Naive thymus-derived CD8-positive, alpha-beta T cell (primary cell): Measurements from ENCODE around the gene C1orf105. TPM values are rescaled to one million over a fixed set of nuclear protein-coding genes. Genes with fewer than 3 reads are reported as not detected.

Experiments
- ATAC-seq, 2 donors: fragments of 150-1000 bp; cut with Tn5 transposase in 1 of 2; sonication (Bioruptor Pico), chemical (Tn5 transposase) in 1 of 2; 1 replicate in 1 of 2; 2 replicates in 1 of 2; pipeline ENCODE4 v1.10.0; 2021; ENCODE audit warnings: mild to moderate bottlenecking in 2 of 2, moderate library complexity in 2 of 2
- POLR2A ChIA-PET: fragments of 350-600 bp; sonication (Branson Sonifier 250); formaldehyde crosslinking; loops from one replicate; lab custom pipeline; 2021; ENCODE audit warnings: antibody characterized with exemption; lab: Charles Lee
- DNase-seq, 10 donors: peaks; one replicate each; pipeline versions ENCODE4 v3.0.0 to v3.0.0-alpha.2; 2020 to 2022
- H3K27ac Mint-ChIP-seq, 10 donors: one replicate each; pipeline ENCODE4 v1.8.0; 2020 to 2022; ENCODE audit warnings: mild to moderate bottlenecking in 10 of 10, mixed read lengths in 10 of 10, moderate library complexity in 4 of 10, inconsistent platforms in 1 of 10
- H3K27me3 Mint-ChIP-seq, 5 donors: one replicate each; pipeline ENCODE4 v1.8.0; 2021 to 2022; ENCODE audit warnings: mixed read lengths in 5 of 5
- H3K36me3 Mint-ChIP-seq, 3 donors: one replicate each; pipeline ENCODE4 v1.8.0; 2020 to 2022; ENCODE audit warnings: mixed read lengths in 3 of 3, mild to moderate bottlenecking in 2 of 3, inconsistent platforms in 1 of 3
- H3K4me1 Mint-ChIP-seq, 4 donors: one replicate each; pipeline ENCODE4 v1.8.0; 2021 to 2022; ENCODE audit warnings: mixed read lengths in 4 of 4
- H3K4me3 Mint-ChIP-seq, 10 donors: one replicate each; pipeline ENCODE4 v1.8.0; 2020 to 2022; ENCODE audit warnings: mild to moderate bottlenecking in 10 of 10, mixed read lengths in 10 of 10, moderate library complexity in 6 of 10, inconsistent platforms in 1 of 10
- H3K9me3 Mint-ChIP-seq, 9 donors: one replicate each; pipeline ENCODE4 v1.8.0; 2020 to 2022; ENCODE audit warnings: mixed read lengths in 9 of 9, mild to moderate bottlenecking in 3 of 9, inconsistent platforms in 1 of 9, moderate library complexity in 1 of 9
- polyA plus RNA-seq, 3 donors: library from polyadenylated mRNA; unstranded; fragments of 300-500 nt; fragmentation: Illumina TruSeq; gene quantifications; one replicate each; pipeline ENCODE4 v1.2.3, GENCODE V29; 2021
- total RNA-seq, 8 experiments: library from RNA in 2 of 8; stranded (reverse) in 2 of 8; gene quantifications; one replicate each; pipeline ENCODE4 v1.2.3 and lab custom pipeline; 2021 to 2026

Gene C1orf105
- total and polyA plus RNA-seq, 5 experiments from 2014 or later: 0.68 TPM; not detected in 4

- POLR2A ChIA-PET: no interaction called here
- no peaks in the 10 kb centered on the region for H3K36me3 Mint-ChIP-seq
- H3K4me3 Mint-ChIP-seq: no peak overlapping the region
- H3K27me3 Mint-ChIP-seq: peaks cover 1 to 9% (median 3%) of the 10 kb centered on the region in 5 donors
- DNase-seq (no peak), ATAC-seq (no peak)
- H3K9me3 Mint-ChIP-seq: peaks cover 0 to 2% (median 0%) of the 10 kb centered on the region in 9 donors
- peaks cover 0 to 3% (median under 1%) of the 10 kb centered on the region in 4 donors for H3K4me1 Mint-ChIP-seq
- H3K27ac Mint-ChIP-seq: no peak overlapping the region
These were observed 47.8 kb downstream of the C1orf105 start for GRCh38 chr1:172468296-172468695.

- Mint-ChIP-seq H3K27me3 (peaks cover 1 to 9% (median 8%) of the 10 kb centered on the region in 5 donors), H3K9me3 (peaks cover 0 to 2% (median 0%) of the 10 kb centered on the region in 9 donors), H3K4me1 (peaks cover 0 to 3% (median under 1%) of the 10 kb centered on the region in 4 donors), H3K4me3 (no peak overlapping the region), H3K27ac (no peak overlapping the region), H3K36me3 (no peaks in the 10 kb centered on the region)
- DNase-seq (no peak), ATAC-seq (no peak)
- POLR2A ChIA-PET: no interaction called here
These were observed 49.2 kb downstream of the C1orf105 start for GRCh38 chr1:172469717-172470116.

- Mint-ChIP-seq H3K36me3 (no peaks in the 10 kb centered on the region), H3K27me3 (peaks cover 1 to 9% (median 7%) of the 10 kb centered on the region in 5 donors), H3K27ac (no peak overlapping the region), H3K9me3 (peaks cover 0 to 2% (median 0%) of the 10 kb centered on the region in 9 donors), H3K4me1 (peaks cover 0 to 3% (median under 1%) of the 10 kb centered on the region in 4 donors), H3K4me3 (no peak overlapping the region)
- ATAC-seq (no peak), DNase-seq (no peak)
- POLR2A ChIA-PET: no interaction called here
These were observed 49.7 kb downstream of the C1orf105 start for GRCh38 chr1:172470149-172470548.

GRCh38 chr1:172471666-172472065, 51.2 kb downstream of the C1orf105 start:
- POLR2A ChIA-PET: no interaction called here
- Mint-ChIP-seq H3K4me1 (peaks cover 0 to 3% (median 0%) of the 10 kb centered on the region in 4 donors), H3K4me3 (no peak overlapping the region), H3K36me3 (no peaks in the 10 kb centered on the region), H3K9me3 (peaks cover 0 to 2% (median 0%) of the 10 kb centered on the region in 9 donors), H3K27me3 (peaks cover 0 to 9% (median 1%) of the 10 kb centered on the region in 5 donors), H3K27ac (no peak overlapping the region)
- DNase-seq (no peak), ATAC-seq (no peak)

GRCh38 chr1:172472495-172472894, 52.0 kb downstream of the C1orf105 start:
- ATAC-seq (no peak), DNase-seq (no peak)
- Mint-ChIP-seq H3K4me1 (peaks cover 0 to 3% (median 0%) of the 10 kb centered on the region in 4 donors), H3K4me3 (no peak overlapping the region), H3K27ac (no peak overlapping the region), H3K36me3 (no peaks in the 10 kb centered on the region), H3K9me3 (peaks cover 0 to 2% (median 0%) of the 10 kb centered on the region in 9 donors), H3K27me3 (peaks cover 0 to 8% (median 1%) of the 10 kb centered on the region in 5 donors)
- POLR2A ChIA-PET: interaction anchor here (0.6 kb wide), 1 partner anchor 796 kb away, joined by 4 read pairs; no protein-coding TSS in a partner anchor

GRCh38 chr1:172473302-172473701, 52.8 kb downstream of the C1orf105 start:
- H3K4me3 Mint-ChIP-seq: no peak overlapping the region
- H3K27me3 Mint-ChIP-seq: peaks cover 0 to 8% (median 1%) of the 10 kb centered on the region in 5 donors

GRCh38 chr1:172473842-172474241, 53.4 kb downstream of the C1orf105 start:
- H3K4me3 Mint-ChIP-seq: no peak overlapping the region
- DNase-seq (no peak), ATAC-seq (no peak)
- no peaks in the 10 kb centered on the region for H3K9me3 Mint-ChIP-seq
- H3K4me1 Mint-ChIP-seq: peaks cover 0 to 3% (median 0%) of the 10 kb centered on the region in 4 donors
- H3K27me3 Mint-ChIP-seq: peaks cover 0 to 8% (median 1%) of the 10 kb centered on the region in 5 donors
- no peaks in the 10 kb centered on the region for H3K36me3 Mint-ChIP-seq
- POLR2A ChIA-PET: no interaction called here
- H3K27ac Mint-ChIP-seq: no peak overlapping the region

More at GRCh38 chr1:172473302-172473701, 52.8 kb downstream of the C1orf105 start:
- ATAC-seq (no peak), DNase-seq (no peak)
- Mint-ChIP-seq H3K4me1 (peaks cover 0 to 3% (median 0%) of the 10 kb centered on the region in 4 donors), H3K27ac (no peak overlapping the region), H3K36me3 (no peaks in the 10 kb centered on the region), H3K9me3 (peaks cover 0 to 2% (median 0%) of the 10 kb centered on the region in 9 donors)
- POLR2A ChIA-PET: interaction anchor here (0.7 kb wide), 1 partner anchor 13 kb away, joined by 3 read pairs; no protein-coding TSS in a partner anchor

- Mint-ChIP-seq H3K9me3 (no peaks in the 10 kb centered on the region), H3K27ac (no peak overlapping the region), H3K36me3 (no peaks in the 10 kb centered on the region), H3K4me1 (peaks cover 3 to 10% (median 4%) of the 10 kb centered on the region in 4 donors), H3K4me3 (no peak overlapping the region), H3K27me3 (peaks cover 0 to 10% (median 9%) of the 10 kb centered on the region in 5 donors)
- ATAC-seq (no peak), DNase-seq (no peak)
- POLR2A ChIA-PET: no interaction called here
These were observed 55.8 kb downstream of the C1orf105 start for GRCh38 chr1:172476218-172476811.

- DNase-seq: no peak
These were observed 56.7 kb downstream of the C1orf105 start for GRCh38 chr1:172477216-172477615.

GRCh38 chr1:172477741-172478140, 57.3 kb downstream of the C1orf105 start:
- H3K9me3 Mint-ChIP-seq: no peaks in the 10 kb centered on the region
- ATAC-seq: no peak
- H3K36me3 Mint-ChIP-seq: no peaks in the 10 kb centered on the region

More at GRCh38 chr1:172477216-172477615, 56.7 kb downstream of the C1orf105 start:
- Mint-ChIP-seq H3K27me3 (peaks cover 1 to 10% (median 9%) of the 10 kb centered on the region in 5 donors), H3K36me3 (no peaks in the 10 kb centered on the region), H3K27ac (no peak overlapping the region), H3K9me3 (no peaks in the 10 kb centered on the region), H3K4me3 (no peak overlapping the region), H3K4me1 (peaks cover 3 to 10% (median 4%) of the 10 kb centered on the region in 4 donors)
- POLR2A ChIA-PET: no interaction called here
- ATAC-seq: no peak

GRCh38 chr1:172478485-172478884, 58.0 kb downstream of the C1orf105 start:
- H3K4me3 Mint-ChIP-seq: no peak overlapping the region
- ATAC-seq (no peak), DNase-seq (no peak)
- POLR2A ChIA-PET: no interaction called here
- H3K4me1 Mint-ChIP-seq: peaks cover 0 to 10% (median 4%) of the 10 kb centered on the region in 4 donors
- no peaks in the 10 kb centered on the region for H3K36me3 Mint-ChIP-seq
- no peaks in the 10 kb centered on the region for H3K9me3 Mint-ChIP-seq
- H3K27me3 Mint-ChIP-seq: peaks cover 1 to 9% (median 8%) of the 10 kb centered on the region in 5 donors
- no peak overlapping the region for H3K27ac Mint-ChIP-seq

More at GRCh38 chr1:172477741-172478140, 57.3 kb downstream of the C1orf105 start:
- Mint-ChIP-seq H3K4me1 (peaks cover 0 to 10% (median 4%) of the 10 kb centered on the region in 4 donors), H3K27ac (no peak overlapping the region), H3K4me3 (no peak overlapping the region), H3K27me3 (peaks cover 1 to 10% (median 9%) of the 10 kb centered on the region in 5 donors)
- DNase-seq: no peak
- POLR2A ChIA-PET: no interaction called here

GRCh38 chr1:172480431-172480830, 59.9 kb downstream of the C1orf105 start:
- Mint-ChIP-seq H3K27me3 (peaks cover 2 to 9% (median 3%) of the 10 kb centered on the region in 5 donors), H3K36me3 (no peaks in the 10 kb centered on the region), H3K4me3 (no peak overlapping the region), H3K9me3 (no peaks in the 10 kb centered on the region), H3K27ac (no peak overlapping the region), H3K4me1 (peaks cover 0 to 10% (median 6%) of the 10 kb centered on the region in 4 donors)
- DNase-seq (no peak), ATAC-seq (no peak)
- POLR2A ChIA-PET: no interaction called here

GRCh38 chr1:172482044-172482443, 61.6 kb downstream of the C1orf105 start:
- H3K4me1 Mint-ChIP-seq: peaks cover 0 to 10% (median 7%) of the 10 kb centered on the region in 4 donors
- H3K27me3 Mint-ChIP-seq: peaks cover 2 to 9% (median 3%) of the 10 kb centered on the region in 5 donors
- H3K36me3 Mint-ChIP-seq: no peaks in the 10 kb centered on the region
- POLR2A ChIA-PET: no interaction called here
- H3K27ac Mint-ChIP-seq: no peak overlapping the region
- H3K9me3 Mint-ChIP-seq: no peaks in the 10 kb centered on the region
- DNase-seq: no peak
- no peak for ATAC-seq
- H3K4me3 Mint-ChIP-seq: no peak overlapping the region
